CD14-positive monocyte (primary cell): ENCODE results near the gene YES1. TPM values are rescaled to one million over a fixed set of nuclear protein-coding genes. Genes with fewer than 3 reads are reported as not detected.
A peak's percentile ranks its signal among the peaks of the same experiment; 100 is the strongest.

ENCODE experiments used
- DNase-seq, 3 donors: peaks; one replicate each; pipeline ENCODE4 v3.0.0-alpha.2; 2011 to 2022
- H2AFZ ChIP-seq: 2 replicates; pipeline ENCODE4 v1.6.0; 2012; ENCODE audit warnings: mild to moderate bottlenecking, low read depth, low read length, inconsistent platforms; ENCODE audit not compliant: insufficient read depth, poor library complexity, severe bottlenecking
- H3K27ac ChIP-seq, 2 donors: 1 replicate in 1 of 2; 2 replicates in 1 of 2; pipeline ENCODE4 v1.5.1; 2012 to 2013; ENCODE audit warnings: low read length in 2 of 2, control low read depth in 1 of 2, inconsistent platforms in 1 of 2, low read depth in 1 of 2, mild to moderate bottlenecking in 1 of 2
- H3K27me3 ChIP-seq, 2 donors: one replicate each; pipeline versions ENCODE4 v1.6.0 to v1.6.1; 2011 to 2013; ENCODE audit warnings: low read length in 2 of 2; ENCODE audit not compliant: control insufficient read depth in 2 of 2, insufficient read depth in 2 of 2
- H3K36me3 ChIP-seq, 2 donors: replicated peaks in 1 of 2; 1 replicate in 1 of 2; 2 replicates in 1 of 2; pipeline versions ENCODE4 v1.5.1 to v1.6.1; 2012 to 2013; ENCODE audit warnings: low read length in 2 of 2, control low read depth in 1 of 2, inconsistent platforms in 1 of 2, mild to moderate bottlenecking in 1 of 2; ENCODE audit not compliant: insufficient read depth in 2 of 2, control insufficient read depth in 1 of 2
- H3K4me1 ChIP-seq, 2 donors: 1 replicate in 1 of 2; 2 replicates in 1 of 2; pipeline versions ENCODE4 v1.5.1 to v1.6.1; 2012 to 2013; ENCODE audit warnings: low read length in 2 of 2, control low read depth in 1 of 2, inconsistent platforms in 1 of 2, mild to moderate bottlenecking in 1 of 2, moderate library complexity in 1 of 2; ENCODE audit not compliant: insufficient read depth in 2 of 2, control insufficient read depth in 1 of 2
- H3K4me2 ChIP-seq: replicated peaks from 2 replicates; pipeline ENCODE3; 2012; ENCODE audit warnings: low read length, moderate library complexity, mild to moderate bottlenecking; ENCODE audit not compliant: poor library complexity, severe bottlenecking; ENCODE audit errors: extremely low read depth
- H3K4me3 ChIP-seq, 3 experiments: fragments of 200-600 bp in 1 of 3; sonication (generic) in 1 of 3; replicated peaks in 1 of 3; 1 replicate in 2 of 3; 2 replicates in 1 of 3; pipeline ENCODE4 v1.5.1; 2011 to 2013; ENCODE audit warnings: low read length in 3 of 3, mild to moderate bottlenecking in 3 of 3, control low read depth in 2 of 3, low read depth in 2 of 3, inconsistent platforms in 1 of 3, moderate library complexity in 1 of 3
- H3K79me2 ChIP-seq: 2 replicates; pipeline ENCODE4 v1.6.0; 2012; ENCODE audit warnings: mild to moderate bottlenecking, control low read depth, inconsistent platforms, low read length, moderate library complexity; ENCODE audit not compliant: insufficient read depth
- H3K9ac ChIP-seq: 2 replicates; pipeline ENCODE4 v1.6.0; 2017; ENCODE audit warnings: low read length, mild to moderate bottlenecking; ENCODE audit not compliant: insufficient read depth, poor library complexity, severe bottlenecking
- H3K9me3 ChIP-seq, 2 donors: replicated peaks in 1 of 2; 1 replicate in 1 of 2; 2 replicates in 1 of 2; pipeline versions ENCODE4 v1.5.1 to v1.6.1; 2012 to 2013; ENCODE audit warnings: low read length in 2 of 2, control low read depth in 1 of 2; ENCODE audit not compliant: control insufficient read depth in 1 of 2, insufficient read depth in 1 of 2
- H4K20me1 ChIP-seq: 2 replicates; pipeline ENCODE4 v1.6.0; 2012; ENCODE audit warnings: mild to moderate bottlenecking, low read length, control low read depth, moderate library complexity; ENCODE audit not compliant: insufficient read depth
- H3K27ac Mint-ChIP-seq, 7 donors: one replicate each; pipeline ENCODE4 v1.8.0; 2020; ENCODE audit warnings: mild to moderate bottlenecking in 7 of 7, mixed read lengths in 7 of 7, moderate library complexity in 6 of 7, inconsistent platforms in 2 of 7
- H3K27me3 Mint-ChIP-seq, 3 donors: one replicate each; pipeline ENCODE4 v1.8.0; 2021 to 2022; ENCODE audit warnings: low read depth in 3 of 3, mild to moderate bottlenecking in 3 of 3, mixed read lengths in 3 of 3, moderate library complexity in 3 of 3, inconsistent platforms in 1 of 3
- H3K36me3 Mint-ChIP-seq, 2 donors: one replicate each; pipeline ENCODE4 v1.8.0; 2020; ENCODE audit warnings: mixed read lengths in 2 of 2, inconsistent platforms in 1 of 2, mild to moderate bottlenecking in 1 of 2
- H3K4me1 Mint-ChIP-seq: one replicate; pipeline ENCODE4 v1.8.0; 2020; ENCODE audit warnings: mild to moderate bottlenecking, mixed read lengths
- H3K4me3 Mint-ChIP-seq, 2 donors: one replicate each; pipeline ENCODE4 v1.8.0; 2020; ENCODE audit warnings: mild to moderate bottlenecking in 2 of 2, mixed read lengths in 2 of 2, moderate library complexity in 1 of 2
- H3K9me3 Mint-ChIP-seq, 7 donors: one replicate each; pipeline ENCODE4 v1.8.0; 2020 to 2022; ENCODE audit warnings: mixed read lengths in 7 of 7, mild to moderate bottlenecking in 6 of 7, moderate library complexity in 6 of 7, inconsistent platforms in 2 of 7
- CTCF ChIP-seq: fragments of 200-600 bp; IDR thresholded peaks from one replicate; pipeline ENCODE4 v1.8.0; 2022; ENCODE audit warnings: antibody characterized with exemption, mild to moderate bottlenecking
- WGBS: methylation state at CpG from one replicate; pipeline ENCODE4 v1.1.5; 2013; ENCODE audit warnings: missing lambda C conversion rate; ENCODE audit not compliant: insufficient coverage; 5-methylcytosine and 5-hydroxymethylcytosine counted together
- intact Hi-C, 2 donors: fragments of 100-400 bp; cut with micrococcal nuclease; formaldehyde crosslinking; loops; one replicate each; pipeline versions ENCODE4 v1.15.0 to v1.15.1; 2023
- polyA plus RNA-seq, 3 donors: library from polyadenylated mRNA; depleted of rRNA in 1 of 3; unstranded in 2 of 3; stranded (reverse) in 1 of 3; fragments of 300-500 nt in 2 of 3; fragments of >200 nt in 1 of 3; fragmentation: Illumina TruSeq in 2 of 3; gene quantifications; 1 replicate in 2 of 3; 2 replicates in 1 of 3; pipeline ENCODE4 v1.2.3, GENCODE V29; 2012 to 2021

YES1 gene
- polyA plus RNA-seq, 3 donors: not detected

- intact Hi-C loops: loop anchor here in 1 of 2 donors (5.0 kb wide), 2 partner anchors 40 to 445 kb away; partner anchors contain the start of gene THOC1
- peaks cover 7 to 31% of the 10 kb centered on the region in 2 donors for H3K27me3 ChIP-seq
- peaks cover 0 to 5% of the 10 kb centered on the region in 2 donors for H3K9me3 ChIP-seq
- Mint-ChIP-seq H3K4me1 (peaks cover 7% of the 10 kb centered on the region), H3K9me3 (peaks cover 0 to 10% (median 4%) of the 10 kb centered on the region in 7 donors), H3K36me3 (peaks cover 10 to 15% of the 10 kb centered on the region in 2 donors), H3K4me3 (peak overlapping the region; percentile 86 to 92), H3K27me3 (peaks cover 22 to 44% (median 28%) of the 10 kb centered on the region in 3 donors), H3K27ac (peak overlapping the region; percentile 69 to 98 (median 93))
- peak overlapping the region; percentile 40 to 78 for H3K27ac ChIP-seq
- H2AFZ ChIP-seq: peak overlapping the region; percentile 67
- DNase-seq: peak; percentile 88 to 96 (median 90)
- TF ChIP-seq CTCF: no peak
- H3K4me2 ChIP-seq: peak overlapping the region; percentile 86
- H3K4me1 ChIP-seq: peaks cover 6 to 13% of the 10 kb centered on the region in 2 donors
- no peaks in the 10 kb centered on the region for H3K36me3 ChIP-seq
- peak overlapping the region; percentile 73 for H3K9ac ChIP-seq
- under 1% methylated on average over 39 of the region's 42 CpGs for WGBS
- H4K20me1 ChIP-seq: no peaks in the 10 kb centered on the region
- H3K79me2 ChIP-seq: peaks cover 19% of the 10 kb centered on the region
- peak overlapping the region; percentile 64 to 91 (median 77) for H3K4me3 ChIP-seq
These were observed 100.2 kb downstream of the YES1 start for GRCh38 chr18:711657-712400.

GRCh38 chr18:711310-711656, 100.8 kb downstream of the YES1 start:
- Mint-ChIP-seq H3K4me1 (peaks cover 7% of the 10 kb centered on the region), H3K36me3 (peaks cover 13 to 18% of the 10 kb centered on the region in 2 donors), H3K4me3 (peak overlapping the region; percentile 86 to 92), H3K9me3 (peaks cover 0 to 10% (median 4%) of the 10 kb centered on the region in 7 donors), H3K27ac (peak overlapping the region; percentile 69 to 98 (median 93)), H3K27me3 (peaks cover 22 to 43% (median 28%) of the 10 kb centered on the region in 3 donors)
- Histone ChIP-seq H3K9me3 (peaks cover 0 to 5% of the 10 kb centered on the region in 2 donors), H3K4me2 (peak overlapping the region; percentile 86), H3K4me1 (peaks cover 6 to 13% of the 10 kb centered on the region in 2 donors), H2AFZ (peak overlapping the region; percentile 67), H4K20me1 (no peaks in the 10 kb centered on the region), H3K27me3 (peaks cover 7 to 25% of the 10 kb centered on the region in 2 donors), H3K9ac (peak overlapping the region; percentile 73), H3K36me3 (no peaks in the 10 kb centered on the region), H3K79me2 (peaks cover 19% of the 10 kb centered on the region), H3K27ac (peak overlapping the region; percentile 40 to 78), H3K4me3 (peak overlapping the region; percentile 64 to 91 (median 77))
- intact Hi-C loops: loop anchor here in 1 of 2 donors (5.0 kb wide), 2 partner anchors 39 to 444 kb away; partner anchors contain the start of gene THOC1
- DNase-seq: peak in 2 of 3 donors; percentile 26 to 62
- 0% methylated on average over 5 of the region's 8 CpGs for WGBS
- TF ChIP-seq CTCF: no peak
